GM12875 (cell line): ENCODE data around the gene RFC1.
"Not testable (repeated sequence)": the region's sequence is repeated elsewhere in the genome, so short reads cannot be mapped to it uniquely, and the experiment has no call there.

Experiments
- H3K4me3 ChIP-seq: one replicate; pipeline ENCODE4 v1.5.1; 2011; ENCODE audit warnings: low read depth, low read length, control low read depth
- CTCF ChIP-seq: IDR thresholded peaks from 2 replicates; pipeline ENCODE4 v1.5.1; 2011; ENCODE audit warnings: low read depth, mild to moderate bottlenecking, control low read depth, inconsistent platforms, low read length, moderate library complexity, borderline replicate concordance; ENCODE audit not compliant: insufficient read depth

The RFC1 gene

DNA sequence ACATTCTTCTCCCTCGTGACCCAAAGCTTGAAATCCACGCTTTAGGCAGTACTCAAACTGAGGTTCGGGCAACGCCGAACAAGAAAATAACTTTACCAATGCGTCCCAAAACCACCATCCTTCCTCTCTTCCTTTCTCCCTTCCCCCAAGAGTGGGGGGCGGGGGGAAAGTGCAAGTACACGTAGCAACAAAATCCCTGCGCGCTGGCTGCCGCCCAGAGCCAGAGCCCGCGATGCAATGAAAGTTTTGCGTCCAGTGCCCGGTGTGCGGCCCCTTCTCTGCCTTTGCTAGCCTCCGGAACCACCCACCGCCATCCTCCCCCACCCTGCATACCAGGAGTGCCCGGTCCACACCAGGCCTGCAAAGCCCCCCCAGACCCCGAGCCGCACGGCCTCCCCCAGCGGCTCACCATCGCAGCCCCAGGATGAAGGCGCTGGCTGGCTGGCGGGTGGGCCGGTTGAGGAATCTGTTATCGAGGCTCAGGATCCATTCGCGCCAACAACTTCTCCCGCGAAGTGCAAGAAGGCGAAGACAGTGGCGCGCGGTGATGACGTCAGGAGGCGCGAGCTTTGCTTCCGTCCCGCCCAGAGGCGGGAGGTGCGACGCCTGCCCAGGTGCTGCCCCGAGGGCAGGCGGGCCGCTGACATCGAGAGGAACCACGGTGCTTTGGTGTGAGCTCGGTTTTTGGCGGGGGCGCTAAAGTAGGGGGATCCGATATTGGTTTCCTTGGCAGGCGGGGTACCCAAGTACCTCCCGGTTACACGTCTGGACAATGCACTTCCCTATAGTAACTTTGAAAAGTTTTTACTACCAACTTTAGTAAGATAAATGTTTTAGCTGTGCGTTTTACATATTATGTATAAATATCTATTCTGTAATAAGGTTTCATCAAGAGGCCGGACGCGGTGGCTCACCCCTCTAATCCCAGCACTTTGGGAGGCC is at the start of gene RFC1:
Gene RFC1, minus strand, starts transcription at position 533 of the 942 bp plus-strand sequence. Its CDS starts 121 bp downstream, at position 412.
- H3K4me3 ChIP-seq: peak within 1 kb of the TSS; percentile 90
- TF ChIP-seq CTCF: no peak

DNA sequence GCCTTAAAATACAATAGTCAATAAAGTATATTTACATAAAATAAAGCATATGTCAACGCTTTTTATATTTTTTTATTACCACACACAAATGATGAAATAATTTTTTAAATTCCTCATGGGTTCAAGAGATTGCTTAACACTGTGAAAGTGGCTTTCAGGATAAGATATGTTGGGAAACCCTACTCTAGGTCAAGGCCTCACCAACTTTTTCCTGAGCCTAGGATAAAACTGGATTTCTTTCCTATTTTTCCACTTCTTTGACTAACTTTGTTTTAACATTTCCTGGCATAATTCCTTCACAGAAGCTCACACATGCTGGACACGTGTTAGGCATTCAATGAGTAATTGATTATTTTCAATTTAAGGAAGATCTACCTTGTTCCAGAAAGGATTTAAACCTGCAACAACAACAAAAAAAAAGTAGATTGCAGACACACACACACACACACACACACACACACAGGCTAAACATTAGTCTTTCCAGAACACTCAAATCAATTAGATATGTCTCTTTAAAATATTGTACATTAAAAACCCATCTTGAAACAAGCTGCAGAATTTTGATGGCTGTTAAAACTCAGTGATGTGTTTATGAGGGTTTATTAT is 49.6 kb upstream of the RFC1 start:
- no peak for TF ChIP-seq CTCF
- no peak overlapping the region for H3K4me3 ChIP-seq

DNA sequence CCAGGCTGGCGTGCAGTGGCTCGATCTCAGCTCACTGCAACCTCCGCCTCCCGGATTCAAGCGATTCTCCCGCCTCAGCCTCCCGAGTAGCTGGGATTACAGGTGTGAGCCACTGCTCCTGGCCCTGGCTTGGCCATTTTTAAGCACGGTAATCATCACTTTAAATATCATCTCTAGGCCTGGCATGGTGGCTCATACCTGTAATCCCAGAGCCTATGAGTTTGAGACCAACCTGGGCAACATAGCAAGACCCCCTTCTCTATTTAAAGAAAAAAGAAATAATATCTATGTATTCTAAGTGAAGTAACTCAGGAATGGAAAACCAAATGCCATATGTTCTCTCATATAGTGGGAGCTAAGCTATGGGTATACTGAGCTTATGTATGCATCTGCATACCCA is 45.4 kb upstream of the RFC1 start:
- H3K4me3 ChIP-seq: not testable (repeated sequence)

DNA sequence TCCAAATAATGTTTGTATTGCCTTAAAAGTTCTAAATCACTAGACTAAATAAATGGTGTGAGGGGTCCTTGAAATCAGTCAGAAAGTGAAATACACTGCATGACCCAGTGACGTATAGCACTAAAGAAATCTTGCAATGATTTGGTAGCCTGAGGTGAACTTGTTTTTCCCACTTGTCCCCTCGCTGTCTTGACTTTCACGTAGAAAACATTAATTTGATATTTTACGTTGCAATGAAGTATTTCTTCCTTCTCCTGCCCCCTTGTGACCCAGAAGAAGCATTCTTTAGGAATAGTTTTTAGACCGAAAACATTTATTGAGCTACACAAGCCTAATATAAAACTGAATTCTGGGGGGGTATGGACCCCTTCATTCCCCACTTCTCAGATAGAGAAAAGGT is 44.3 kb upstream of the RFC1 start:
- no peak for TF ChIP-seq CTCF
- no peak overlapping the region for H3K4me3 ChIP-seq

- H3K4me3 ChIP-seq: no peak overlapping the region
- TF ChIP-seq CTCF: no peak
Measured at GRCh38 chr4:39407584-39407885, 41.4 kb upstream of the RFC1 start.

- H3K4me3 ChIP-seq: no peak within 1 kb of the TSS
- no peak for TF ChIP-seq CTCF
Measured at GRCh38 chr4:39406763-39407583, 40.8 kb upstream of the RFC1 start, which contains the start of gene KLB. Gene KLB (plus strand): TSS chr4:39406930. CDS start chr4:39406950, 20 bp downstream.

DNA sequence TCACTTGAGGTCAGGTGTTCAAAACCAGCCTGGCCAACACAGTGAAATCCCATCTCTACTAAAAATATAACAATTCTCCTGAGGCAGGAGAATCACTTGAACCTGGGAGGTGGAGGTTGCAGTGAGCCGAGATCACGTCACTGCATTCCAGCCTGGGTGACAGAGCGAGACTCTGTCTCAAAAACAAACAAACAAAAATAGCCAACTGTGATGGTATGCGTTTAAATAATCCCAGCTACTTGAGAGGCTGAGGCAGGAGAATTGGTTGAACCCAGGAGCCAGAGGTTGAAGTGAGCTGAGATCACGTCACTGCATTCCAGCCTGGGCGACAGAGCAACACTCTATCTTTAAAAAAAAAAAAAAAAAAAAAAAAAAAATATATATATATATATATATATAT is 35.5 kb upstream of the RFC1 start:
- not testable (repeated sequence) for H3K4me3 ChIP-seq
